IMR-90 (cell line): ENCODE data around the gene ZBTB48. TPM values are rescaled to one million over a fixed set of nuclear protein-coding genes. Genes with fewer than 3 reads are reported as not detected.

ENCODE experiments used
- CHD1 ChIP-seq: IDR thresholded peaks from 2 replicates; pipeline ENCODE4 v1.6.1; 2012; ENCODE audit warnings: low read depth, low read length, improper control_type of control experiment
- FOS ChIP-seq: fragments of 150-350 bp; IDR thresholded peaks from 2 replicates; pipeline ENCODE4 v1.6.1; 2016; ENCODE audit warnings: low read depth, low read length
- polyA plus RNA-seq, 3 experiments: library from polyadenylated mRNA; depleted of rRNA; stranded (reverse); fragments of >200 nt; gene quantifications; 2 replicates each; pipeline ENCODE4 v1.2.3, GENCODE V29; 2012; ENCODE audit warnings: low replicate concordance in 1 of 3
- total RNA-seq: library from RNA; depleted of rRNA; stranded (reverse); fragments of >200 nt; gene quantifications from 2 replicates; pipeline ENCODE4 v1.2.3, GENCODE V29; 2012
- TF ChIP-seq, protein P1 (sequence below): fragments of 150-350 bp; IDR thresholded peaks from 2 replicates; pipeline ENCODE4 v1.6.1; 2016; ENCODE audit warnings: low read depth, mild to moderate bottlenecking, low read length, moderate library complexity, borderline replicate concordance
- TF ChIP-seq, protein P2 (sequence below): conservative IDR thresholded peaks from 2 replicates; pipeline ENCODE4 v1.5.1; 2012; ENCODE audit warnings: mild to moderate bottlenecking, low read depth, low read length, improper control_type of control experiment

The ZBTB48 gene
- total and polyA plus RNA-seq, 2 of the 4 experiments (the other 2 are of a cell fraction), result 9.3 to 17.5 TPM

DNA sequence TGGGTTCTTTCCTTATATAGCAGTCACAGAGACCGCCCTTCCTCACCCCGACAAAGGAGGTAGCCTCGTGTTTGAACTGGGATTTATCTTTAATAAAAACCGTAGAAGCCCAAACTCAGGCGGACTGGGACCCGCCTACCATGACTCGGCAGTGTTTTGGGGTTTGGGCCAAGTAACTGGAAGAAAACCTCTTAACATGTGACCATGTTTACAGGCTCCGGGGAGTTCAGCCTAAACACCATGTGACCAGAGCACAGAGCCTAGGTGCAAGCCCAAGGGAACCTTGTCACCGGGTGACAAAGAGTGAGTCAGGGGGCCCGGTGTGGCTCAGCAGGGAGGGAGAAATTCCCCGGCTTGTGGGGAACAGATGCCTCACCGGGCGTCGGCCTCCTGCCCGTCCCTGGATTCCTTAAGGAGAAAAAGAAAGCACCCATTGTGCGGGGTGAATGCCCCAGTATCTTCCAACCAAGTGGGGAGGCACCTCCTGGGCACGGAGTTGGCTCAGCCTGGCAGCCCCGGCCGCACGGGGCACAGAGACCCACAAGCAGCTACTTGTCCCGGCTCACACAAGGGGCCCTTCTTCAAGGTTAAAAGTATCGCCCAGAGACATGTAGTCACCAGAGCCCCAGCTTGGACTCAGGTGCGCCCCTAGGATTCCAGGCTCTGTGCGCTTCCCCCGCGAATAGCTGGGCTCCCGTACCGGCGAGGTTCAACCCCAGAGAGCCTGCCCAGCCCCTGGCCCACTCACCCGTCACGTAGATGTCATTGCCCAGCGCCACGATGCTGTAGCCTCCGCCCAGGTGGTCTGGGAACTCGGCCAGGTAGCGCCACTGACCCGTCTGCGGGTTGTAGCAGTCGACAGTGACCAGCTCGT lies 21.5 kb downstream of the ZBTB48 start (continued):
- TF ChIP-seq, protein P1, sequence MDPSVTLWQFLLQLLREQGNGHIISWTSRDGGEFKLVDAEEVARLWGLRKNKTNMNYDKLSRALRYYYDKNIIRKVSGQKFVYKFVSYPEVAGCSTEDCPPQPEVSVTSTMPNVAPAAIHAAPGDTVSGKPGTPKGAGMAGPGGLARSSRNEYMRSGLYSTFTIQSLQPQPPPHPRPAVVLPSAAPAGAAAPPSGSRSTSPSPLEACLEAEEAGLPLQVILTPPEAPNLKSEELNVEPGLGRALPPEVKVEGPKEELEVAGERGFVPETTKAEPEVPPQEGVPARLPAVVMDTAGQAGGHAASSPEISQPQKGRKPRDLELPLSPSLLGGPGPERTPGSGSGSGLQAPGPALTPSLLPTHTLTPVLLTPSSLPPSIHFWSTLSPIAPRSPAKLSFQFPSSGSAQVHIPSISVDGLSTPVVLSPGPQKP, result no peak
- TF ChIP-seq CHD1, result no peak
- peak; percentile 71 for TF ChIP-seq FOS
- TF ChIP-seq, protein P2, sequence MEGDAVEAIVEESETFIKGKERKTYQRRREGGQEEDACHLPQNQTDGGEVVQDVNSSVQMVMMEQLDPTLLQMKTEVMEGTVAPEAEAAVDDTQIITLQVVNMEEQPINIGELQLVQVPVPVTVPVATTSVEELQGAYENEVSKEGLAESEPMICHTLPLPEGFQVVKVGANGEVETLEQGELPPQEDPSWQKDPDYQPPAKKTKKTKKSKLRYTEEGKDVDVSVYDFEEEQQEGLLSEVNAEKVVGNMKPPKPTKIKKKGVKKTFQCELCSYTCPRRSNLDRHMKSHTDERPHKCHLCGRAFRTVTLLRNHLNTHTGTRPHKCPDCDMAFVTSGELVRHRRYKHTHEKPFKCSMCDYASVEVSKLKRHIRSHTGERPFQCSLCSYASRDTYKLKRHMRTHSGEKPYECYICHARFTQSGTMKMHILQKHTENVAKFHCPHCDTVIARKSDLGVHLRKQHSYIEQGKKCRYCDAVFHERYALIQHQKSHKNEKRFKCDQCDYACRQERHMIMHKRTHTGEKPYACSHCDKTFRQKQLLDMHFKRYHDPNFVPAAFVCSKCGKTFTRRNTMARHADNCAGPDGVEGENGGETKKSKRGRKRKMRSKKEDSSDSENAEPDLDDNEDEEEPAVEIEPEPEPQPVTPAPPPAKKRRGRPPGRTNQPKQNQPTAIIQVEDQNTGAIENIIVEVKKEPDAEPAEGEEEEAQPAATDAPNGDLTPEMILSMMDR, result no peak
